Esophagus squamous epithelium (tissue), 5 donors: ENCODE results near the gene NIT2. TPM values are rescaled to one million over a fixed set of nuclear protein-coding genes. Genes with fewer than 3 reads are reported as not detected.

Experiments used
- DNase-seq: peaks from one replicate; lab custom pipeline; 2025; lab: John Stamatoyannopoulos, UW
- H3K27ac ChIP-seq, 4 donors: fragments of 200-600 bp; sonication (generic); one replicate each; pipeline ENCODE4 v1.5.1; 2016 to 2019; ENCODE audit warnings: mild to moderate bottlenecking in 1 of 4
- H3K27me3 ChIP-seq, 4 donors: fragments of 200-600 bp; sonication (generic); 1 replicate in 3 of 4; 2 replicates in 1 of 4; pipeline versions ENCODE4 v1.5.1 to v1.6.0; 2017 to 2021; ENCODE audit warnings: antibody characterized with exemption in 1 of 4
- H3K36me3 ChIP-seq, 3 donors: fragments of 200-600 bp; sonication (generic); one replicate each; pipeline ENCODE4 v1.5.1; 2016 to 2019
- H3K4me1 ChIP-seq, 3 donors: fragments of 200-600 bp; sonication (generic); one replicate each; pipeline ENCODE4 v1.5.1; 2017 to 2019
- H3K4me3 ChIP-seq, 4 donors: fragments of 200-600 bp; sonication (generic); 1 replicate in 3 of 4; 2 replicates in 1 of 4; pipeline ENCODE4 v1.5.1; 2016 to 2019; ENCODE audit warnings: mild to moderate bottlenecking in 2 of 4, moderate library complexity in 1 of 4
- H3K9me3 ChIP-seq, 3 donors: fragments of 200-600 bp; sonication (generic); one replicate each; pipeline ENCODE4 v1.5.1; 2016 to 2019
- POLR2A ChIP-seq, 4 donors: fragments of 450-650 bp; IDR thresholded peaks; one replicate each; pipeline ENCODE4 v1.6.1; 2017; ENCODE audit warnings: antibody characterized with exemption in 4 of 4, mild to moderate bottlenecking in 4 of 4, moderate library complexity in 3 of 4
- WGBS, 2 donors: methylation state at CpG; one replicate each; pipeline ENCODE4 v1.1.5; 2018; 5-methylcytosine and 5-hydroxymethylcytosine counted together
- intact Hi-C: fragments of 100-400 bp; cut with DNase I; formaldehyde crosslinking; loops from one replicate; pipeline ENCODE4 v1.15.0; 2022
- total RNA-seq, 4 donors: library from RNA; depleted of rRNA; stranded (reverse); fragments of >200 nt; gene quantifications; one replicate each; pipeline ENCODE4 v1.1.0, GENCODE V29; 2016
- TF ChIP-seq, protein P1 (sequence below), 6 experiments: fragments of 450-650 bp in 4 of 6; fragments of 200-600 bp in 2 of 6; sonication (generic) in 2 of 6; IDR thresholded peaks; one replicate each; pipeline ENCODE4 v1.5.1; 2016 to 2019; ENCODE audit warnings: antibody characterized with exemption in 6 of 6, mild to moderate bottlenecking in 4 of 6, moderate library complexity in 4 of 6
- donor health status: DM: yes; HTN: yes; CAD: no.

NIT2 gene
- total RNA-seq, 4 donors from 2014 or later: 12.5 to 37.2 (median 23.8) TPM

DNA sequence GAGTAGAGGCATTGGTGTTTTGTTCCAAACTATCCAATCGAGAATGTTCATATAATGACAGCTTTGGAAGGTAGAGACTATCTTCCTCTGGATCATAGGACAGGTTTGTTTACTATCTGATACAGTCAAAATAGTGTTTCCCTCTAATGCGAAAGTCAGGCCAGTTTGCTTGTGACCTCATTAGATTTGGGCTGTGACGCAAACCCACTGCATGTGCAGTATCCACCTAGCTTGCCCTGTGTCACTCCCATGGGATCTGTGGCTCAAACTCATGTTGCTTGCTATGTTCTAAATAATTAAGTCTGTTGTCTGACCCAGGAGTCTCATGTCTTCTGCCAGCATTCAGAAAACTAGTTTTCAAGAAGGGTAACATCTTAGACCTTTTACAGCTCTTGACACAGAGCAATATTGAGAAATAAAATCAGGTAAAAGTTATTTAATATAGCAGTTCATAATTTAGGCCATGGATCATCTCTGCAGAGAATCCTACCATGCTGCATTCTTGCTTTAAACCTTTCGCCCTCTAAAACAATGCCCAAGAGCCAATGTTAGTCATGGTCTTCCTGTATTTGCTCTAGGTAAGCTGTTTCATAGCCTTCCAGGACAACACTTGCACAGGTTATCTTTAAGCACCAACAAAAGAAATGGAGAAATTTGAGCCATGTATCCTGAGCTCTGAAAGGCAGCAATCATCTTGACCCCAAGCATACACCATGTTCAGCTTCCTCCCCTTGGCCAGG lies 26.4 kb downstream of the NIT2 start:
- peaks cover 0 to 99% (median 3%) of the 10 kb centered on the region in 3 donors for H3K36me3 ChIP-seq
- no peak for TF ChIP-seq POLR2A (IDR thresholded peaks at IDR 0.05)
- TF ChIP-seq, protein P1, sequence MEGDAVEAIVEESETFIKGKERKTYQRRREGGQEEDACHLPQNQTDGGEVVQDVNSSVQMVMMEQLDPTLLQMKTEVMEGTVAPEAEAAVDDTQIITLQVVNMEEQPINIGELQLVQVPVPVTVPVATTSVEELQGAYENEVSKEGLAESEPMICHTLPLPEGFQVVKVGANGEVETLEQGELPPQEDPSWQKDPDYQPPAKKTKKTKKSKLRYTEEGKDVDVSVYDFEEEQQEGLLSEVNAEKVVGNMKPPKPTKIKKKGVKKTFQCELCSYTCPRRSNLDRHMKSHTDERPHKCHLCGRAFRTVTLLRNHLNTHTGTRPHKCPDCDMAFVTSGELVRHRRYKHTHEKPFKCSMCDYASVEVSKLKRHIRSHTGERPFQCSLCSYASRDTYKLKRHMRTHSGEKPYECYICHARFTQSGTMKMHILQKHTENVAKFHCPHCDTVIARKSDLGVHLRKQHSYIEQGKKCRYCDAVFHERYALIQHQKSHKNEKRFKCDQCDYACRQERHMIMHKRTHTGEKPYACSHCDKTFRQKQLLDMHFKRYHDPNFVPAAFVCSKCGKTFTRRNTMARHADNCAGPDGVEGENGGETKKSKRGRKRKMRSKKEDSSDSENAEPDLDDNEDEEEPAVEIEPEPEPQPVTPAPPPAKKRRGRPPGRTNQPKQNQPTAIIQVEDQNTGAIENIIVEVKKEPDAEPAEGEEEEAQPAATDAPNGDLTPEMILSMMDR (IDR thresholded peaks at IDR 0.05): no peak
- 90 to 94% methylated on average over 4 of the region's 4 CpGs for WGBS, 2 donors
- H3K4me3 ChIP-seq: no peak overlapping the region
- H3K9me3 ChIP-seq: peaks cover 0 to 5% (median 0%) of the 10 kb centered on the region in 3 donors
- intact Hi-C loops: no loop called here
- DNase-seq: no peak
- no peaks in the 10 kb centered on the region for H3K4me1 ChIP-seq
- no peaks in the 10 kb centered on the region for H3K27me3 ChIP-seq
- no peak overlapping the region for H3K27ac ChIP-seq

DNA sequence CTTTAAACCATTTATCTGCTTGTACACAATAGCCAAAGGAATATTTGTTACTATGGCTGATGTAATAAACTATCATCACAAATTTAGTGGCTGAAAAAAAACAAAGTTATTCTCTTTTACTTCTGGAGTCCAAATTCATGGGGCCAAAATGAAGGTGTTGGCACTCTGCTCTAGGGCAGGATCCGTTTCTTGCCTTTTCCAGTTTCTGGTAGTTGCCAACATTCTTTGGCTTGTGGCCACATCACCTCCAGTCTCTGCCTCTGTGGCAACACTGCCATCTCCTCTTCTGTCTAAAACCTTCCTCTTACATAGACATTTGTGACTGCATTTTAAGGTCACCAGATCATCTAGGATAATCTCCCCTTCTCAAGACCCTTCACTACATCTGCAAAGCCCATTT lies 27.3 kb downstream of the NIT2 start:
- H3K4me1 ChIP-seq: no peaks in the 10 kb centered on the region
- H3K9me3 ChIP-seq: peaks cover 0 to 5% (median 0%) of the 10 kb centered on the region in 3 donors
- WGBS, 2 donors: 50 to 71% methylated on average over 1 of the region's 1 CpG
- intact Hi-C loops: no loop called here
- H3K27ac ChIP-seq: no peak overlapping the region
- no peak for DNase-seq
- no peak for TF ChIP-seq POLR2A (IDR thresholded peaks at IDR 0.05)
- TF ChIP-seq, protein P1 (IDR thresholded peaks at IDR 0.05): no peak
- H3K4me3 ChIP-seq: no peak overlapping the region
- H3K36me3 ChIP-seq: peaks cover 0 to 99% (median 3%) of the 10 kb centered on the region in 3 donors
- no peaks in the 10 kb centered on the region for H3K27me3 ChIP-seq

DNA sequence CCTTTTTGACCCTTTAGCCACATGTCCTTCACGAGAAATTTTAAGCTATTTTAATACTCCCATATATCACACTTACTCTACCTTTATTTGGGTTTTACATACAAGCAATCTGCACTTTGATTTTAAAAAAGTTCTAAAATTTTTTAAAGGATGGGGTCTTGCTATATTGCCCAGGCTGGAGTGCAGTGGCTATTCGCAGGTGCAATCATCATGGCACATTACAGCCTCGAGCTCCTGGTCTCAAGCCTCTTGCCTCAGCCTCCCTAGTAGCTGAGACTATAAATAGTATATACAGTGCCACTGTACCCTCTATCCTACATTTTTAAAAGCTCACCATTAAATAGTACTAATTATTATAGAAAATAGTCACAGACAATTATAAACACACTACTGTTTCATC lies 29.9 kb downstream of the NIT2 start:
- H3K27me3 ChIP-seq: no peaks in the 10 kb centered on the region
- TF ChIP-seq, protein P1 (IDR thresholded peaks at IDR 0.05): no peak
- no peak for TF ChIP-seq POLR2A (IDR thresholded peaks at IDR 0.05)
- no peak overlapping the region for H3K27ac ChIP-seq
- peaks cover 0 to 5% (median 0%) of the 10 kb centered on the region in 3 donors for H3K9me3 ChIP-seq
- WGBS, 2 donors: 94 to 100% methylated on average over 3 of the region's 3 CpGs
- no peak for DNase-seq
- no peak overlapping the region for H3K4me3 ChIP-seq
- intact Hi-C loops: no loop called here
- H3K36me3 ChIP-seq: peaks cover 0 to 97% (median 3%) of the 10 kb centered on the region in 3 donors
- no peaks in the 10 kb centered on the region for H3K4me1 ChIP-seq

DNA sequence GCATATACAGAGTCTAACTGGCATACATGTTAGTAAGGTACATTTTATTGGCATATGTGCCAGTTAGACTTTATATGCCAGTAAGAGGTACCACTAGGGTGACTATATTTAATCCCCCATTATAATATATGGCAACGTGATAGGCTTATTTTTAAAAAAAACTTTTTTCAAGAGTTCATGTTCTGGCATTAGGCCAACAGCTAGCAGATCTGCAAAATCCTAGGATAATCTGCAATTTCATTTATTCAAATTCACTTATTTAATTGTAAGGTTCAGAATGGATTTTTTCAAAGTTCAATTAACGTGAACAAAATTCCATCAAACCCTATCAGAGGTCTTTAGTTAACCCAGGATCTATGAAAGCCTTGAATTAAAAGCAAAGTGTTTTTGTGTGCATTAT lies 31.9 kb downstream of the NIT2 start:
- H3K4me3 ChIP-seq: no peak overlapping the region
- H3K9me3 ChIP-seq: peaks cover 0 to 5% (median 0%) of the 10 kb centered on the region in 3 donors
- H3K36me3 ChIP-seq: peaks cover 0 to 98% (median 11%) of the 10 kb centered on the region in 3 donors
- no peak for DNase-seq
- H3K27ac ChIP-seq: no peak overlapping the region
- H3K27me3 ChIP-seq: no peaks in the 10 kb centered on the region
- intact Hi-C loops: no loop called here
- no peaks in the 10 kb centered on the region for H3K4me1 ChIP-seq
- WGBS, 2 donors: 67 to 72% methylated on average over 2 of the region's 2 CpGs
- TF ChIP-seq POLR2A (IDR thresholded peaks at IDR 0.05): no peak
- TF ChIP-seq, protein P1 (IDR thresholded peaks at IDR 0.05): no peak

DNA sequence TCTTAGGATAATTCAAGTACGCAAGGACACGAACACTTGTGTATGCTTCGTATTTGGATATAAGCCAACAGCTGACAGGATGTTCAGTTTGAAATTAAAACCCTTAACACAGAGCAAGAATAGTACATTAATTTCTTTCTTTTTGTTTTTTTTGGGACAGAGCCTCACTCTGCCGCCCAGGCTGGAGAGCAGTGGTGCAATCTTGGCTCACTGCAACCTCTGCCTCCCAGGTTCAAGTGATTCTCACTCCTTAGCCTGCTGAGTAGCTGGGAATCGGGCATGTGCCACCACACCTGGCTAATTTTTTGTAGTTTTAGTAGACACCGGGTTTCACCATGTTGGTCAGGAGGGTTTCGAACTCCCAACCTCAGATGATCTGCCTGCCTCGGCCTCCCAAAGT lies 33.9 kb downstream of the NIT2 start:
- Histone ChIP-seq H3K27me3 (no peaks in the 10 kb centered on the region), H3K4me1 (no peaks in the 10 kb centered on the region), H3K27ac (no peak overlapping the region), H3K36me3 (peaks cover 0 to 98% (median 24%) of the 10 kb centered on the region in 3 donors), H3K4me3 (no peak overlapping the region), H3K9me3 (no peaks in the 10 kb centered on the region)
- intact Hi-C loops: no loop called here
- TF ChIP-seq POLR2A (IDR thresholded peaks at IDR 0.05): no peak
- TF ChIP-seq, protein P1 (IDR thresholded peaks at IDR 0.05): no peak
- no peak for DNase-seq
- WGBS, 2 donors: 82 to 84% methylated on average over 8 of the region's 8 CpGs
